Fibroblast of lung (primary cell): ENCODE data around the gene SCN5A. TPM values are rescaled to one million over a fixed set of nuclear protein-coding genes. Genes with fewer than 3 reads are reported as not detected.

Experiments used
- DNase-seq, 2 donors: peaks; one replicate each; pipeline versions ENCODE4 v3.0.0 to v3.0.0-alpha.2; 2010; ENCODE audit warnings: low read depth in 2 of 2
- H2AFZ ChIP-seq: 2 replicates; pipeline ENCODE4 v1.5.1; 2012; ENCODE audit warnings: low read length, control low read depth, inconsistent platforms
- H3K27ac ChIP-seq: 2 replicates; pipeline ENCODE4 v1.5.1; 2011; ENCODE audit warnings: low read length, control low read depth; ENCODE audit not compliant: insufficient read depth
- H3K27me3 ChIP-seq: 2 replicates; pipeline ENCODE4 v1.5.1; 2011; ENCODE audit warnings: mild to moderate bottlenecking, low read length; ENCODE audit not compliant: control insufficient read depth, insufficient read depth
- H3K36me3 ChIP-seq: 2 replicates; pipeline ENCODE4 v1.5.1; 2011; ENCODE audit warnings: low read length; ENCODE audit not compliant: control insufficient read depth, insufficient read depth
- H3K4me1 ChIP-seq: 2 replicates; pipeline ENCODE4 v1.5.1; 2011; ENCODE audit warnings: low read length; ENCODE audit not compliant: control insufficient read depth, insufficient read depth; ENCODE audit errors: extremely low read depth
- H3K4me2 ChIP-seq: 2 replicates; pipeline ENCODE4 v1.5.1; 2011; ENCODE audit warnings: low read length, control low read depth; ENCODE audit not compliant: insufficient read depth; ENCODE audit errors: extremely low read depth
- H3K4me3 ChIP-seq, 4 experiments: fragments of 200-600 bp in 1 of 4; sonication (generic) in 1 of 4; replicated peaks in 1 of 4; 2 replicates each; pipeline ENCODE4 v1.5.1; 2011 to 2016; ENCODE audit warnings: low read length in 4 of 4, low read depth in 3 of 4, mild to moderate bottlenecking in 3 of 4, control low read depth in 2 of 4, inconsistent platforms in 1 of 4, mixed read lengths in 1 of 4; ENCODE audit not compliant: insufficient read depth in 1 of 4; ENCODE audit errors: control extremely low read depth in 1 of 4
- H3K79me2 ChIP-seq: 2 replicates; pipeline ENCODE4 v1.5.1; 2012; ENCODE audit warnings: mild to moderate bottlenecking, low read length, inconsistent platforms; ENCODE audit not compliant: control insufficient read depth, insufficient read depth
- H3K9ac ChIP-seq: 2 replicates; pipeline ENCODE4 v1.5.1; 2011; ENCODE audit warnings: mild to moderate bottlenecking, low read length, control low read depth; ENCODE audit not compliant: insufficient read depth
- H3K9me3 ChIP-seq: 2 replicates; pipeline ENCODE4 v1.5.1; 2012; ENCODE audit warnings: low read depth, low read length; ENCODE audit not compliant: control insufficient read depth, insufficient read depth
- H4K20me1 ChIP-seq: 2 replicates; pipeline ENCODE4 v1.5.1; 2011; ENCODE audit warnings: low read length; ENCODE audit not compliant: control insufficient read depth, insufficient read depth; ENCODE audit errors: extremely low read depth
- CTCF ChIP-seq, 2 donors: IDR thresholded peaks in 1 of 2; conservative IDR thresholded peaks in 1 of 2; 1 replicate in 1 of 2; 2 replicates in 1 of 2; pipeline ENCODE4 v1.5.1; 2011 to 2012; ENCODE audit warnings: low read length in 2 of 2, control low read depth in 1 of 2, inconsistent platforms in 1 of 2, low read depth in 1 of 2, mild to moderate bottlenecking in 1 of 2
- EZH2 ChIP-seq: IDR thresholded peaks from 2 replicates; pipeline ENCODE4 v1.5.1; 2012; ENCODE audit warnings: low read length, control low read depth, mild to moderate bottlenecking; ENCODE audit errors: missing control alignments
- polyA plus RNA-seq, 2 donors: library from polyadenylated mRNA; depleted of rRNA in 1 of 2; stranded (reverse) in 1 of 2; unstranded in 1 of 2; fragments of >200 nt; gene quantifications; 2 replicates each; pipeline ENCODE4 v1.2.1, GENCODE V29; 2011 to 2012; ENCODE audit warnings: missing spikeins in 1 of 2
- total RNA-seq: library from RNA; depleted of rRNA; stranded (reverse); fragments of >200 nt; gene quantifications from 2 replicates; pipeline ENCODE4 v1.2.1, GENCODE V29; 2014

Gene SCN5A
- total and polyA plus RNA-seq, 2 donors (not counting 1 experiment from before 2014, with no cell fraction given): 0.27 to 0.50 TPM

- Histone ChIP-seq H3K9ac (no peak overlapping the region), H3K36me3 (no peaks in the 10 kb centered on the region), H3K4me1 (no peaks in the 10 kb centered on the region), H2AFZ (no peak overlapping the region), H3K27ac (no peak overlapping the region), H3K79me2 (no peaks in the 10 kb centered on the region), H3K9me3 (no peaks in the 10 kb centered on the region), H3K27me3 (no peaks in the 10 kb centered on the region), H3K4me3 (no peak overlapping the region), H4K20me1 (no peaks in the 10 kb centered on the region), H3K4me2 (no peak overlapping the region)
- DNase-seq: no peak
- no peak for TF ChIP-seq CTCF (conservative IDR thresholded peaks at IDR 0.05 in 1 of 2, IDR thresholded peaks at IDR 0.05 in 1 of 2; ENCODE audit: low read depth in 1 of 2, low read length in 2 of 2)
- no peak for TF ChIP-seq EZH2
Measured at GRCh38 chr3:38696034-38696433, 46.5 kb upstream of the SCN5A start.

GRCh38 chr3:38690185-38690584, 40.7 kb upstream of the SCN5A start:
- DNase-seq: no peak
- Histone ChIP-seq H3K36me3 (no peaks in the 10 kb centered on the region), H3K9me3 (no peaks in the 10 kb centered on the region), H2AFZ (no peak overlapping the region), H3K9ac (no peak overlapping the region), H3K27ac (no peak overlapping the region), H4K20me1 (no peaks in the 10 kb centered on the region), H3K79me2 (no peaks in the 10 kb centered on the region), H3K27me3 (no peaks in the 10 kb centered on the region), H3K4me3 (no peak overlapping the region), H3K4me1 (no peaks in the 10 kb centered on the region), H3K4me2 (no peak overlapping the region)
- TF ChIP-seq EZH2 (no peak), CTCF (conservative IDR thresholded peaks at IDR 0.05 in 1 of 2, IDR thresholded peaks at IDR 0.05 in 1 of 2; ENCODE audit: low read depth in 1 of 2, low read length in 2 of 2) (no peak)

- H3K27me3 ChIP-seq: no peaks in the 10 kb centered on the region
- H3K9me3 ChIP-seq: no peaks in the 10 kb centered on the region
- no peak overlapping the region for H2AFZ ChIP-seq
- no peak overlapping the region for H3K9ac ChIP-seq
- TF ChIP-seq CTCF (conservative IDR thresholded peaks at IDR 0.05 in 1 of 2, IDR thresholded peaks at IDR 0.05 in 1 of 2; ENCODE audit: low read depth in 1 of 2, low read length in 2 of 2) (peak in 1 of 2 donors; percentile 5), EZH2 (no peak)
- no peak overlapping the region for H3K4me3 ChIP-seq
- H3K4me2 ChIP-seq: no peak overlapping the region
- DNase-seq: peak in 1 of 2 donors; percentile 12
- no peaks in the 10 kb centered on the region for H3K36me3 ChIP-seq
- H3K79me2 ChIP-seq: no peaks in the 10 kb centered on the region
- H3K27ac ChIP-seq: no peak overlapping the region
- no peaks in the 10 kb centered on the region for H4K20me1 ChIP-seq
- no peaks in the 10 kb centered on the region for H3K4me1 ChIP-seq
Measured at GRCh38 chr3:38689774-38690173, 40.3 kb upstream of the SCN5A start.
